Measurements from ENCODE around the gene GSG1L.

The GSG1L gene

DNA sequence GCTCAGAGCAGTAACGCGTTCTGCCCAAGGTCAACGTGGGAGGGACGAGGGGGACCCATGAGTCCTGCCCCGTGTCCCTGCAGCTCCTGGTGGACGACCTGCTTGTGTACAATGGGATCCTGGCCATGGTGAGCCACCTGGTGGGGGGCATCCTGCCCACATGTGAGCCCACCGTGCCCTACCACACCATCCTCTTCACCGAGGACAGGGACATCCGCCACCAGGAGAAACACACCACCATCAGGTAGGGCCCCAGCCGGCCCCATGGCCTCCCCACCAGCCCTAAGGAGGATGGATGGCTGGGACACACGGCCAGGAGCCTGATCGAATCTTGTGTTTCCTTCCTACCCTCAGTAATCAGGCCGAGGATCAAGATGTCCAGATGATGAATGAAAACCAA lies 286.0 kb downstream of the GSG1L start:
- TF ChIP-seq YY1 (IDR thresholded peaks at IDR 0.05; ENCODE audit: low read depth) (no peak), MAX (IDR thresholded peaks at IDR 0.05) (no peak), CEBPB (IDR thresholded peaks at IDR 0.05) (no peak), TCF12 (IDR thresholded peaks at IDR 0.05; ENCODE audit: low read depth) (no peak), CREB1 (IDR thresholded peaks at IDR 0.05; ENCODE audit: low read depth) (no peak), ZBTB7A (IDR thresholded peaks at IDR 0.05; ENCODE audit: low read depth) (no peak), TEAD4 (IDR thresholded peaks at IDR 0.05) (no peak), FOXM1 (IDR thresholded peaks at IDR 0.05; ENCODE audit: borderline replicate concordance, low read depth) (no peak), RAD21 (IDR thresholded peaks at IDR 0.05; ENCODE audit: low read depth) (no peak), EP300 (IDR thresholded peaks at IDR 0.05; ENCODE audit: borderline replicate concordance) (no peak), NFIC (IDR thresholded peaks at IDR 0.05) (no peak), TAF1 (IDR thresholded peaks at IDR 0.05; ENCODE audit: low read depth) (no peak), EGR1 (IDR thresholded peaks at IDR 0.05) (no peak)
- TF ChIP-seq, protein P1, sequence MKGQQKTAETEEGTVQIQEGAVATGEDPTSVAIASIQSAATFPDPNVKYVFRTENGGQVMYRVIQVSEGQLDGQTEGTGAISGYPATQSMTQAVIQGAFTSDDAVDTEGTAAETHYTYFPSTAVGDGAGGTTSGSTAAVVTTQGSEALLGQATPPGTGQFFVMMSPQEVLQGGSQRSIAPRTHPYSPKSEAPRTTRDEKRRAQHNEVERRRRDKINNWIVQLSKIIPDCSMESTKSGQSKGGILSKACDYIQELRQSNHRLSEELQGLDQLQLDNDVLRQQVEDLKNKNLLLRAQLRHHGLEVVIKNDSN (IDR thresholded peaks at IDR 0.05), result no peak
- TF ChIP-seq, protein P2, sequence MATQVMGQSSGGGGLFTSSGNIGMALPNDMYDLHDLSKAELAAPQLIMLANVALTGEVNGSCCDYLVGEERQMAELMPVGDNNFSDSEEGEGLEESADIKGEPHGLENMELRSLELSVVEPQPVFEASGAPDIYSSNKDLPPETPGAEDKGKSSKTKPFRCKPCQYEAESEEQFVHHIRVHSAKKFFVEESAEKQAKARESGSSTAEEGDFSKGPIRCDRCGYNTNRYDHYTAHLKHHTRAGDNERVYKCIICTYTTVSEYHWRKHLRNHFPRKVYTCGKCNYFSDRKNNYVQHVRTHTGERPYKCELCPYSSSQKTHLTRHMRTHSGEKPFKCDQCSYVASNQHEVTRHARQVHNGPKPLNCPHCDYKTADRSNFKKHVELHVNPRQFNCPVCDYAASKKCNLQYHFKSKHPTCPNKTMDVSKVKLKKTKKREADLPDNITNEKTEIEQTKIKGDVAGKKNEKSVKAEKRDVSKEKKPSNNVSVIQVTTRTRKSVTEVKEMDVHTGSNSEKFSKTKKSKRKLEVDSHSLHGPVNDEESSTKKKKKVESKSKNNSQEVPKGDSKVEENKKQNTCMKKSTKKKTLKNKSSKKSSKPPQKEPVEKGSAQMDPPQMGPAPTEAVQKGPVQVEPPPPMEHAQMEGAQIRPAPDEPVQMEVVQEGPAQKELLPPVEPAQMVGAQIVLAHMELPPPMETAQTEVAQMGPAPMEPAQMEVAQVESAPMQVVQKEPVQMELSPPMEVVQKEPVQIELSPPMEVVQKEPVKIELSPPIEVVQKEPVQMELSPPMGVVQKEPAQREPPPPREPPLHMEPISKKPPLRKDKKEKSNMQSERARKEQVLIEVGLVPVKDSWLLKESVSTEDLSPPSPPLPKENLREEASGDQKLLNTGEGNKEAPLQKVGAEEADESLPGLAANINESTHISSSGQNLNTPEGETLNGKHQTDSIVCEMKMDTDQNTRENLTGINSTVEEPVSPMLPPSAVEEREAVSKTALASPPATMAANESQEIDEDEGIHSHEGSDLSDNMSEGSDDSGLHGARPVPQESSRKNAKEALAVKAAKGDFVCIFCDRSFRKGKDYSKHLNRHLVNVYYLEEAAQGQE (IDR thresholded peaks at IDR 0.05; ENCODE audit: low read depth), result no peak

DNA sequence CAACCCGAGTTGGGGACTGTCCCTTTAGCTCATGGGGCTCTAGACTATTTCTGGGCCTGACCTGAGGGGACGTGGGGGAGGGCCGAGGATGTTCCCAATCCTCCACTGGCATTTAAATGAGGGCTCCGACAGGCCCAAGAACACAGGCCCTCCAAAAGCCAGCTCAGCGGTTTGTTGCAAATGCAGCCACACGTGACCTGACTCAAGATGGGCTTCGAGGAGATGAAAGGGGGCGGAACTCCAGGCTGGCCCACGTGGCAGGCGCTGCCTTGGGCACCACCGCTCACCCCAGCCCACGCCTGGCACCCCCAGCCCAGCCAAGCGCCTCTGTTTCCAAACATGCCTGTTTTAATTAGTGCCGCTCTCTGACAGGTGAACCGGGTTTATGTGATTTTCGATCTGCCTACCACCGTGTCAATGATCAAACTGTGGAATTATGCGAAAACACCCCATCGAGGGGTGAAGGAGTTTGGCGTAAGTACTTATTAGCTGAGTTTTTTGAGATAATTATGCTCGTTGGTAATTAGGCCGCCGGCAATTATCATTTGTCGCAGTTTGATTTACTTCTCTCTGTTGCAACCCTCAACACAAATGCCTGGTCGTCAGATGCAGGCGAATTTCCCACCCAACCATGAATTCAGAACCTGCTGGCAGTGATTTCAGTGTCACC lies 286.8 kb downstream of the GSG1L start:
- no peak for TF ChIP-seq EP300 (IDR thresholded peaks at IDR 0.05; ENCODE audit: borderline replicate concordance)
- no peak for TF ChIP-seq YY1 (IDR thresholded peaks at IDR 0.05; ENCODE audit: low read depth)
- TF ChIP-seq CEBPB (IDR thresholded peaks at IDR 0.05), result no peak
- TF ChIP-seq MAX (IDR thresholded peaks at IDR 0.05), result no peak
- TF ChIP-seq, protein P1 (IDR thresholded peaks at IDR 0.05), result no peak
- TF ChIP-seq NFIC (IDR thresholded peaks at IDR 0.05), result no peak
- no peak for TF ChIP-seq EGR1 (IDR thresholded peaks at IDR 0.05)
- TF ChIP-seq TEAD4 (IDR thresholded peaks at IDR 0.05), result no peak
- no peak for TF ChIP-seq CREB1 (IDR thresholded peaks at IDR 0.05; ENCODE audit: low read depth)
- TF ChIP-seq FOXM1 (IDR thresholded peaks at IDR 0.05; ENCODE audit: borderline replicate concordance, low read depth), result no peak
- no peak for TF ChIP-seq TCF12 (IDR thresholded peaks at IDR 0.05; ENCODE audit: low read depth)

DNA sequence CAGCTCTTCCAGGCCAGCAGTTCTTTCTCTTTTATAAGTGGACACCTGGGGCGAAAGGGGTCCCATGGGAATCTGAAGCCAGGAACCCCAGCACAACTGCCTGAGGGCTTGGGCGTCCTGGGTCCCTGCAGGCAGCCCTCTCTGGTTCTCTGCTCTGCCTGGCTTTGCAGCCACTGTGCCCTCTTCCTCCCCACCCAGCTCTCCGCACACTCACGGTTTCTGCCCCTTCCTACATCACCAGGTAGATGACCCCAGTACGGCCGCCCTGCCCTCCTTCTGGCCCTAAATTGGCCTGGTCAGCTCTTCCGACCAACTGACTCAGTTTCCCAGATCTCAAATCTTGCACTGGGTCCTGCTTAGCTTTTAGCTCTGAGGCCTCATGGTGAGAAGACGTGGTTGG lies 288.3 kb downstream of the GSG1L start:
- TF ChIP-seq, protein P1 (IDR thresholded peaks at IDR 0.05), result no peak
- TF ChIP-seq CEBPB (IDR thresholded peaks at IDR 0.05) (no peak), EGR1 (IDR thresholded peaks at IDR 0.05) (no peak), FOXM1 (IDR thresholded peaks at IDR 0.05; ENCODE audit: borderline replicate concordance, low read depth) (no peak), YY1 (IDR thresholded peaks at IDR 0.05; ENCODE audit: low read depth) (no peak), TAF1 (IDR thresholded peaks at IDR 0.05; ENCODE audit: low read depth) (no peak), EP300 (IDR thresholded peaks at IDR 0.05; ENCODE audit: borderline replicate concordance) (no peak), MAX (IDR thresholded peaks at IDR 0.05) (no peak)
- TF ChIP-seq, protein P2 (IDR thresholded peaks at IDR 0.05; ENCODE audit: low read depth), result no peak

GRCh38 chr16:27774779-27775178 lies 288.7 kb downstream of the GSG1L start:
- no peak for TF ChIP-seq TEAD4 (IDR thresholded peaks at IDR 0.05)
- TF ChIP-seq NFIC (IDR thresholded peaks at IDR 0.05), result no peak
- TF ChIP-seq, protein P2 (IDR thresholded peaks at IDR 0.05; ENCODE audit: low read depth), result no peak
- TF ChIP-seq, protein P1 (IDR thresholded peaks at IDR 0.05), result no peak
- TF ChIP-seq ZBTB7A (IDR thresholded peaks at IDR 0.05; ENCODE audit: low read depth), result no peak
- TF ChIP-seq TAF1 (IDR thresholded peaks at IDR 0.05; ENCODE audit: low read depth), result no peak
- no peak for TF ChIP-seq TCF12 (IDR thresholded peaks at IDR 0.05; ENCODE audit: low read depth)
- TF ChIP-seq CEBPB (IDR thresholded peaks at IDR 0.05), result no peak
